ENCODE data around the gene LAMTOR3. TPM values are rescaled to one million over a fixed set of nuclear protein-coding genes. Genes with fewer than 3 reads are reported as not detected.

LAMTOR3 gene
- polyA plus RNA-seq, 4 donors = 80.0 to 105 (median 97.3) TPM

DNA sequence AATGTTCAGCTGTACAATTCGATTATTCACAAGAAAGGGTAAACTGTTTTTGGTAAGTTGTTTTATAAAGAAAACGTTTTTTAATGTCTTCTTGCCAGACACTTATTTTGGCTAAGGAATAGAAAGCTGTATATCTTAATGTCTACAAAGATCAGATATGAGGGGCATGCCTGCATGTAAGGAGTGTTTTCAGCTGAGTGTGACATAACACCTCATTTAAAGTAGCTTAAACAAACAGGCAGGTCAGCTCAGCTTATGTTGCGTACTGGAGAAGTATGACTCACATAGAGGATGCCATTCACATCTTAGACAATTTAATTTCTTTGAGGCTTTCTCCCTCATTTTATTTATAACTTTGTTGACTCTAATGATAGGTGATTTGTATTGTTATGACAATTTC, 30.4 kb downstream of the LAMTOR3 start:
- DNase-seq (ENCODE audit: low read depth in 4 of 4, low spot score in 2 of 4) = no peak

DNA sequence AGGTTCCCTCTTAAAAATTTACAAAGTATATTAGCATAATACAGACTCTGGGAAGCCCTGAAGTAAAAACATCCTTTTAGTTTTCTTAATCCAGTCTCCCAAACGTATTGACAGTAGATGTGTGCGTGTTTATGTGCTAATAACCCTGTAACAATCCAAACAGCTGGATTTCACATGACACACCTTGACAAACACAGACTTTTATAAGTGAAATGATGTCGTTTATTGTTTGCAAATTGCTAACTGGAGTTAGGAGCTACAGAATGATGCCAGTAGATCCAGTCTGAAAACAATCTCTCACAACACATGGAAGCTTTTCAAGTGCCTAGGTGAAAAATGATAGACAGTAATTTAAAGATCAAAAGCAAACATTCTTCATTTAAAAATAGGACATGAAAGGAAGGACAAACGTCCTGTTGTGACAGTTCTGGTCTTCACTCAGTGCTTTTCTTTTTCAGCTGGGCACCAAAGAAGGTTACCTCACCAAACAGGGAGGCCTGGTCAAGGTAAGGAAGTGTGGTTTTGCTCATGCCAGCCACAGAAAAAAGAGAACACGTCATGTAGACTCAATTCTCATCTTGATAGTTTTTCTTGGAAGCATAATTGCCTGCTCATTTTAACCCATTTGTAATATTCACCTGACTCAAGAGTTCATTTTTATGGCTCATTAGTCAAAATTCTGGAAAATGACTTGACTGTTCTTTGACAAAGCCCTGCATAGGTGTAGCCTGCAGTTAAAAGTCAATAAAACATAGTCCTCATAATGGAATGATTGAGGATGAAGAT, 32.9 kb downstream of the LAMTOR3 start:
- DNase-seq (ENCODE audit: low read depth in 4 of 4, low spot score in 2 of 4) = no peak

DNA sequence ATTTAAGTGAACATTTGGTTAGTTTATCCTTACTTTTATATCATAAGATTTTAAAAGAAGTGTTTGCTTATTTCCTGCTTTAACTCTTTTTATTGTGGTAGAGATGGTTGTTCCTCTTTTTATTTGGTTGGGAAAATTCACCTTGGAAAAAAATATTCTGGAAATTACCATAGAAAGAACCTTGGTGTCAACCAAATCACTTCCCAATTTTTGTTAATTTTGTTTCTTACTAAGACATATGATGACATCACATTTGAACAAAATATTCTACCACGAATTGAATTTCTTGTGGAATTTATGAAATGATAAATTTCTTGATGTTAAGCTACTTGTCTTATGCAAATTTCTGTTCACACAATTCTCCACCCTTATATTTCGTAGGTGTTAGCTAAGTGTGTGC, 33.7 kb downstream of the LAMTOR3 start:
- DNase-seq (ENCODE audit: low read depth in 4 of 4, low spot score in 2 of 4) = no peak

DNA sequence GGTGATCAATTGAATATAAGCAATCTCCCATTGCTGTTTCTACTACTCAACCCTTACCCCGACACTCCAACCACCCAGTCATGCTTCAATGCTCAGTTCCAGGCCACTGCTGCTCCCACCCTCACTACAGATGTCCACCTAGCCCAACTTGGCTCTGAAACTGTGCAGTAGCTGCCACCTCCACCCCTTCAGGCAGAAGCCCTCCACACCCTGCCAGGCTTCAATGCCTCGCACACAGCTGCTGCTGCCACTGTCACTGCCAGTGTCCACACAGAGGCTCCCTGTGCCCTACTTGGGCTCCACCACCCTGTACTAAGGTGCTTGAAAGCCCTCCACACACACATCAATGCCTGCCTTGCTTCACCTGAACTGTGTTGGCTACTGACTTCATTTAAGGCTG, 34.6 kb downstream of the LAMTOR3 start:
- DNase-seq (ENCODE audit: low read depth in 4 of 4, low spot score in 2 of 4) = no peak

DNA sequence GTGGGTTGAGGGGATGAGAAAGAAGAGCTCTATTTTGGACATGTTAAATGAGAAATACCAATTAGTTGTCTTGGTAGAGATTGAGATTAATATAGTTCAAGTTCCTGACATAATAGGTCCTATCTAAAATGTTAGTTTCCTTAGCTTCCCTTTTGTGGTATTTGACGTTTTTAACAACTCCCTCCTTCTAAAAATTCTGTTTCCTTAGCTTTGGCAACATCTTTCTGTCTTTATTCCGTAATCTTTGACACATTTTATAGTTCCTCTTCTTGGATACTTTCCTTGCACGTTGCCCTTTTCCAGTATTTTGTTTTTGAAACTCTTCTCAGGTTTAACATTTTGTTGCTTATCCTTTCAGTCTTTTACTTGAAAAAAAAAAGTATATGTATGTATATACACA, 36.9 kb downstream of the LAMTOR3 start:
- no peak for DNase-seq (ENCODE audit: low read depth in 4 of 4, low spot score in 2 of 4)

DNA sequence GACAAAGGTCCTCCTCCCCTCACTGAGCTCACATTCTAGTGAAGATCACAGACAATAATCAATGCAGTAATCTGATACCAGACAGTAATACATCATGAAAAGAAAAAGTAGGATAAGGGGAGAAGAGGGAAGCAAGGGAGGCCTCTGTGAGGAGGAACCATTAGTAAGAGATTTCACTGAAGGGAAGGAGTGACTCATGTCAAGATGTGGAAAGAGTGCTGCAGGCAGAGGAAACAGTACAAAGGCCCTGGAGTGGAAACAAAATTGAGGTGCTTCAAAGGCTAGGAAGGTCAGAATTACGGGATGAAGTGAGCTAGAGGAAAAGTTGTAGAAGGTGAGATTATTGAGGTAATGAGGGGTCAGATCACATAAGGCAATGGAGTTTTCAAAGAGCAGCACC, 38.1 kb downstream of the LAMTOR3 start:
- no peak for DNase-seq (ENCODE audit: low read depth in 4 of 4, low spot score in 2 of 4)

DNA sequence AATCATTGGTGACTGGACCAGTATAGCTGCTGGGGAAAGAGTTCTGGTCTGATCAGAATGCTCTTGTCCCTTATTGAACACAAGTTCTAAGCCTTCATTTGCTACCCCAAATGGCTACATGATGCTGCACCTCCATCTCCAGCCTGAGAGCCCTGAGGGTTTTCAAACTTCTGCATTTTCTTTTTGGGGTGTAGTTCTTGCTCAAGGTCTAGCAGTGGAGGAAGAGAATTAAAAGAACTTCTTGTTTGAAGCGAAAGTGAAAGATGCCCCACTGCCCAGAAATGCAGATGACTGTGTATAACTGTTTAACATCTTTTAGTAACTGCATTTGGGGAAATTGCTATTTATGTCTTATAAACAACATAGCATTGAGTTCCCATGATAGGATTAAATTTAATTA, 38.5 kb downstream of the LAMTOR3 start:
- no peak for DNase-seq (ENCODE audit: low read depth in 4 of 4, low spot score in 2 of 4)

DNA sequence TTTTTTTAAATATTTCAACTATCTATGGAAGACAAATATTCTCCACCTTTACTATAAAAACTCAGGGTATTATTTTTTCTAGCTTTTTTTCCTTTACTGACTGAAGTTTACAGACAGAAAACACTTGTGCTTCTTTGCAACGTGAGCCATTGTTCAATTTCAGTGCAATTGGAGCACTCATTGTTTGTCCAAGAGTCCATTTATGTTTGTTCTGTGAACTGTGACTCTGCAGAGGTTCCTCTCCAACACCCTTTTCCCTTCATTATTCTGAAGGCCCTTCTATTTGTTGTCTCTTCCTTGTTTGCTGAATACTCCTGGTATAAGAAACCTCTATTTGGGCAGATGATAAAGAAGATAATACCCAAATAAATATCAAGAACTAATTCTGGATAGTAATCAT, 40.2 kb downstream of the LAMTOR3 start:
- DNase-seq (ENCODE audit: low read depth in 4 of 4, low spot score in 2 of 4) = no peak

DNA sequence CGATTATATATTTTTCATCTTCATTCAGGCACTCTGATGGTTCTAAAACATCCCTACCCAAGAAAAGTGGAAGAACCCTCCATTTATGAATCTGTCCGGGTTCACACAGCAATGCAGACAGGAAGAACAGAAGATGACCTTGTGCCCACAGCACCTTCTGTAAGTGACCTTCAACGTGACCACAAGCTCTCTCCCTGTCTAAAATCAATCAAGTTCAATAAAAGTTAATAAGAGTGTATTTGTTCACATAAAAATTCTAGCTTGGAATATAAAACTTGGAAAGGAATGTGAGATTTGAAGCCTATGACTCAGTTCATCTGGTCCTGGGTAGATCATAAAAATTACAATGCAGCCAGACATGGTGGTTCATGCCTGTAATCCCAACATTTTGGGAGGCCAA, 41.0 kb downstream of the LAMTOR3 start:
- no peak for DNase-seq (ENCODE audit: low read depth in 4 of 4, low spot score in 2 of 4)

DNA sequence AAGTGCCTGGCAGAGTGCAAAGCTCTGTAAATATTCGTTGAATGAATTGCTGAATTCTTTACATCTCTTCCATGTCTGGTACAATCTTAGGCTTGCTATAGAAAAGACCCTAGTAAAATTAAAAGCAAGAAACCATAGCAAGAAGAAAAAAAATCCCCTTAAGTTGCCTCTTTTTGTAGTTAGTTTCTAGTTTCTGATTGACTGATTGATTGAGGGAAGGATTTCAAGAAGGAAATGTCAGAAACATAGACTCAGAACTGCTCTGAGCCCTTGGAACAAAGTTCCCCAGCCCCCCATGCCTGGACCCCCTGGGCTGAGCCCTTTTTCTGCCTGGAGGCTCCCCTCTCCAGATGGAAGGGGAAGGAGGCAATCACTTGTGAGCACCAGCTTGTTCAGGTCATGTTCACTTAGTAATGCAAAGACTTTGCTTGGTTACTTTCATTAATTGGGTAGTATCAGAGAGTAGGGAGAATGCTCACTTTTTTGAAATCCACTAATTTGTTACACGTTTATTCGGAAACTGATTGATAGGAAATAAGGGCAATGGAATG, 42.0 kb downstream of the LAMTOR3 start:
- no peak for DNase-seq (ENCODE audit: low read depth in 4 of 4, low spot score in 2 of 4)

DNA sequence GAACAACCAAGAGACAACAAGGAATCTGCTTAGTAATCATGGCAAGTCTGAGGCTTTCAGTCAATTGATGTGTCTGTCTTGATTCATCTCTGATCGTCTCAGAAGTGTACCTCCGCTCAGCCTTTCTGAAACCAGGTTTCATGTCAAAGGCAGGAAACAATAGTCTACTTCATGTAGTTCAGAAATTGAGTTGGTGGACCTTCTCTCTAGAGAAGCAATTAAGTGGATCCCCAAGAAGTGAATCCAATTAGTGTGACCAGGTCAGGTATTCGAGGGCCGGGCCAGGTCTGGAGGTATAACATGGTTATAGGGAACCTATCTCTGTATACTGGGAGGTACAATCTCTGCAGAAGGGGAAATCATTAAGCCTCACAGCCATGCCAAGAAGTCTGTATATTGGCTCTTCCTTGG, 45.6 kb downstream of the LAMTOR3 start:
- no peak for DNase-seq (ENCODE audit: low read depth in 4 of 4, low spot score in 2 of 4)

DNA sequence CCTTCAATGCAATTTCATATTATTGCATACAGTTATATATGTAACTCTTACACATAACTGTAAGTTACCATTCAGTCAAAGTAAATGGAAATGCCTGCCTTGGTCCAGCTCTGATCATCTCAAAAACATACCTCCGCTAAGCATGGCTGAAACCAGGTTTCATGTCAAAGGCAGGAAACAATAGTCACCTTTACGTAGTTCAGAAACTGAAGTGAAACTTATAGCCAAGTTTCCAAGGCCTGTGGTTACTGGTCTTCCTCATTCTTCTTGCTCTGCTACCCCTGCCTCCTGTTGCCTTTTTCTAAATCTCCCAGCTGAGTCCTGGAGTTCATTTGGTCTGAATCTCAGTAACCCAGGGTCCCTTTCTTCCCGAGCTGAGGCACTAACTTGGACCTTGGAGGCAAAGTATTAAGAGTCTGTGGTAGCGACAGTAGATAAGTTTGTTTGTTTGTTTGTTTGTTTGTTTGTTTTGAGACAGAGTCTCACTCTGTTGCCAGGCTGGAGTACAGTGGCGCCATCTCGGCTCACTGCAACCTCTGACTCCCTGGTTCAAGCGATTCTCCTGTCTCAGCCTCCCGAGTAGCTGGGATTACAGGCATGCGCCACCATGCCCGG, 46.8 kb downstream of the LAMTOR3 start:
- no peak for DNase-seq (ENCODE audit: low read depth in 4 of 4, low spot score in 2 of 4)

DNA sequence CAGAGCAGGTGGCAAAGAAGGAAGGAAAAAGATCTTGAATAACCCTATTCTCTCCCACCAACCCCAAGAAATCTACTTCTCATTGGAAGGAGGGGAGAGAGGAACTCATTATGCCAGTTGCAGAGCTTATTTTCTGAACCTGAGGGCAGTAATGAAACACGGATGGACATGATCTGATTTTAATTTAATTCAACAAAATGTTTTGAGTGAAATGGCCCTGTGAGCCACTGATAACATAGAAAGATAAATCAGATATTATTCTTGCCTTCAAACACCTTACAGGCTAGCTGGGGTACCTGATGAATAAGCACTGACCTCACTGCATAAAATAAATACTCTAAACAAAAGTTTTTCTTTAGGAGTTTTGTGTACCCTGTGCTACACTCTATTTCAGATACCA, 47.3 kb downstream of the LAMTOR3 start:
- DNase-seq (ENCODE audit: low read depth in 4 of 4, low spot score in 2 of 4) = no peak

DNA sequence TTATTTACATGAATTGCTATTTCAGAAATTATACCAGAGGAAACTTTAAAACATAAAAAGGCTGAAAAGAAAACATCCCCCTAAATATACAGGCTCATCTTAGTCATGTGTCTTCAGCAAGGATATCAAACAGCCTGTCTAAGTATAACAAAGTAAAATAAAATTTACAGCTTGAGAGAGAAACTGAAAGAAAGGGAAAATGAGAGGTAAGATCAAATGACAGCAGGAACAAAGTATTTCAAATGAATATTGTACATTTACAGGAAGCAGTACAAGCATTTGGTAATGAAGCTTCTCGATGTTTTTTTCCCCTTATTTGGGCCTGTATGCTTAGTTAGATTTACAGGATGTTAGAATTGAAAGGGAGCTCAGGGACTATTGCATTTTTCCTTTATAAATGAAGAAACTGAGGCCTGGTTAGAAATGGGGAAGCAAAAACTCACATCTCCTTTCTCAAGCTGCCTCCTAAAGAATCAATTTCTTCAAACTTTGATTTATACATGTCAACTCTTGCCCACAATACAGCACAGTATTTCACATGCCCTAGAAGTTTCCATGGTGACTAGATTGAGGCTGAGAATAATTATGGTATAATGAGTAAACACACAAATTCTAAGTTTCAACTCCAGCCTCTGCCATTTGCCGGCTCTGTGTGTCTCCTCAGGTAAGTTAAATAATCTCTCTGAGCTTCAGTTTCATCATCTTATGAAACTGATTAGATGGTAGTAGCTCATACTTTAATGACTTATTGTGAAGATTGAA, 48.3 kb downstream of the LAMTOR3 start:
- no peak for DNase-seq (ENCODE audit: low read depth in 4 of 4, low spot score in 2 of 4)

DNA sequence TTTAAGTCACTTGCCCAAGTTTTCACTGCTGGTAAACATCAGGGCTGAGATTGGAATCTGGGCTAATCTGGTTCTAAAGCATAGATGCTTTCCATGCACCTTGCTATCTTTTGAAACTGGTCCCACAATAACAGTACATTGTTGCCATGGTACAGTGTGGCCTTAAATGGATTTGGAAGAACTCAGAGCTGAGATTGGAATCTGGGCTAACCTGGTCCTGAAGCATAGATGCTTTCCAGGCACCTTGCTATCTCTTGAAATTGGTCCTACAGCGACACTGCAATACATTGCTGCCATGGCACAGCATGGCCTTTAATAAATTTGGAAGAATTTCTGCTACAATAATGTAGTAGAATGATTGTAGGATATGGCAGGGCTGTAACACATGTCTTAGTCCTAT, 49.0 kb downstream of the LAMTOR3 start:
- DNase-seq (ENCODE audit: low read depth in 4 of 4, low spot score in 2 of 4) = no peak

DNA sequence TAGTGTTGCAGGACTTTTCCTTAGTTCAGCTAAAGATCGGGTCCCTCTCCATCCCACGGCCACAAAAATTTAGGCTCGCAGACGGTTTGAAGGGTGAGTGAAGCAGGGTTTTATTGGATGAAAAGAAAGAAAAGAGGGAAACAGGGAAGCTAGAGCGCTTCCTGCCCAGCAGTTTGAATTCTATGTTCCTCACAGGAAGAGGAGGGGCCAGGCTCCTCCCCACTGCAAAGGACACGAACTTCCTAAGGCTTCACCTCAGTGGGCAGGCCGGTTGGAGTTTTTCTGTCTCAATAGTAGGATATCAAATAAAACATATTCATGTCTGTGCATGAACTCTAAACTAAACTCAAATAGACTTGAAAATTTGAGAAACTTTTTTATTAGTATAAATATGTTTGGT, 50.2 kb downstream of the LAMTOR3 start:
- no peak for DNase-seq (ENCODE audit: low read depth in 4 of 4, low spot score in 2 of 4)

DNA sequence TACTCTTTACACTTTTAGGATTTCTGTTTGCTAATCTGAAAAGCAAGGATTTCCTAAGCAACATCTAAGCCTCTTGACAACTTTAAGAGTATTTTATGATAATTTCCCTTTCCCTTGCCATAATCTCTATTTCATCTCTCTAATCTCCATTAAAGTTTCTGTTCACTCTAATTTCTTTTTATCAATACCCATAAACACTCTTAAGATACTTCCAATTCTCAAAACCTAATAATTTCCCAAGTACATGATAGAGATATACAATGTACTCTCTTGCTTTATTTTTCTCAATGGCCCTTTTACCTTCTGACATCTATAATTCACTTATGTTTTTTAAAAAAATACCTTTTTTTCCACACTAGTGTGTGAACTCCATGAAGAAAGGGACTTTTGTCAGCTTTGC, 50.8 kb downstream of the LAMTOR3 start:
- DNase-seq (ENCODE audit: low read depth in 4 of 4, low spot score in 2 of 4) = no peak

DNA sequence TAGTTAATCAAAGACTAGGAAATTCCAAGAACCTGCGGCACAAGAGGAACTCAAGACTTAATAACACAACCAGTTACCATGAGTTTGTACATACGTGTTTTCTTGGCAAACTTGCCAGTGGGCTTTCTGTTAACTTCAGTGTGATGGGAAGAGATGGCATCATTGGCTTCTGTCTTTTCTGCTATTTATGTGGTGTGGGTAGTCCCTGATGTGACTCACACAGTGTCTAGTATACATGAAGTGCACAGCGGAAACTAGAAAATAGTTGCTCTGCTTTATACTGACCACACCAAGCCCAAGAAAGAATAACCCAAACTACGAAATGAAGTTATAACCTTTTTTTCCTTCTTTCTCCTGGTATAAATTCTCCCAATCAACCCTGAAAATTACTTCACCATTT, 53.1 kb downstream of the LAMTOR3 start:
- DNase-seq (ENCODE audit: low read depth in 4 of 4, low spot score in 2 of 4) = no peak

DNA sequence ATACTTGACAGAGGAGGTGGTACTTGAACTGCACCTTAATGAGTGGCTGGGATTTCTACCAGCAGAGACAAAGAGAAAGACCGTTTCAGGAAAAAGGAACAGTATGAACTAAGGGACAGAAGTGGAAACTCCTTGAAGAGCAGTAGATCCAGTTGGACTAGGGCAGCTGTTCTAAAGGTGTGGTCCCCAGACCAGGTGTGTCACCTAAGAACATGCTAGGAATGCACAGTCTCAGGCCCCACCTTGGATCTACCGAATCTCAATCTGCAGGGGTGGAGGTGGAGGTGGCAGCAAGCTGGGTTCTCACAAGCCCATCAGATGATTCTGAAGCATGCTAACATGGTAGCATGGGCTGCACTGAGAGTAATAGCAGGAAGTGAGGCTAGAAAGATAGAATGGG, 55.3 kb downstream of the LAMTOR3 start:
- DNase-seq (ENCODE audit: low read depth in 4 of 4, low spot score in 2 of 4) = no peak

DNA sequence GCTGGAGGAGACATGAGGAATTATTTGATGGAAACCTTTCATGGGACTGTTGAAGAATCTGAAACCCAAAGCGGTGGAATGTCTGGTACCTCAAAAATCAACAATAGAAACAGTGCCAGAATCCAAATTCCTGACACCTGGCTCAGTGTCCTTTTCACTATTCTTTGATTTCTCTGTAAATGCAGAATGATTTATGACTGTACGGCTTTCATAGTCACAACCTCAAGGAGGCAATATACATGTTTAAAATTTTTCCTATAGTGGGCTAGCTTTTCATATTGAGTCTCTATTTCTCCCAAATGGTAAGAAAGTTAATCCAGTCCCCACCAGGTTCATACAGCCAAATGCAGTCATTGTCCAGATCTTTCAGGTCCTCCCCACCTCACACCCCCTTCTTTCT, 58.3 kb downstream of the LAMTOR3 start:
- no peak for DNase-seq (ENCODE audit: low read depth in 4 of 4, low spot score in 2 of 4)

DNA sequence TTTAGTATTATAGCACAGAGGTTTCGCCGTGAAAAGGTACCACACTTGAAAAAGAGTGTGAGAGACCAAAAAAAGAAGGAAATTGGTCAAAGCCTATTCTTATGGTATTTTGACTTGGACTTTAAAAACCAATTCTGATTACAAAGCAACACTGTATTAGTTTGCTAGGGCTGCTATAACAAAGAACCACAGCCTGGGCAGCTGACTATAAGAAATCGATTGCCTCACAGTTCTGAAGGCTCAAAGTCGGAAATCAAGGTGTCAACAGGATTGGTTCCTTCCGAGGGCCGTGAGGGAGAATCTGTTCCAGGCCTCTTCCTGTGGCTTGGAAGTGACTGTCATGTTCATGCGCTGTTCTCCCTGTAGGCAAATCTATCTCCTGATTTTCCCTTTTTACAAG, 59.7 kb downstream of the LAMTOR3 start:
- DNase-seq (ENCODE audit: low read depth in 4 of 4, low spot score in 2 of 4) = no peak

DNA sequence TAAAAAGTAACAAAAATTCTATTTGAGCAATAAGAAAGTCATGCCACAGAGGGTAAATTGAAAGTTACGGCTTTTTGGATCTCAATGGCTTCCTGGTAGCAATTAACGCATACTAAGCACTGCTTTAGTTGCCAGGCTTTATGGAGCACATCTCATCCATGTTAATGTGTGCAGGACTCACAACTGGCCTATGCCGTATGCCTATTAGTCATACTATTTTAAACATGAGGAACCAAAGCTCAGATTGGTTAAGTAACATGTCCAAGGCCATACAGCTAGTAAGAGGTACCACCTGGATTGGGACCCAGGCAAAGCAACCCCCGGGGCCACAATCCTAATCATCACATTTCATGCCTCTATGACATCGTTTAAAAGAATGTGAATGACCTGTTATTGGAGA, 60.5 kb downstream of the LAMTOR3 start:
- no peak for DNase-seq (ENCODE audit: low read depth in 4 of 4, low spot score in 2 of 4)
